ENCODE data around the gene HMG20A. TPM values are rescaled to one million over a fixed set of nuclear protein-coding genes. Genes with fewer than 3 reads are reported as not detected.
"Not testable (repeated sequence)": the region's sequence is repeated elsewhere in the genome, so short reads cannot be mapped to it uniquely, and the experiment has no call there.

The HMG20A gene
- total and polyA plus RNA-seq, 2 donors, result 17.8 to 52.1 TPM

DNA sequence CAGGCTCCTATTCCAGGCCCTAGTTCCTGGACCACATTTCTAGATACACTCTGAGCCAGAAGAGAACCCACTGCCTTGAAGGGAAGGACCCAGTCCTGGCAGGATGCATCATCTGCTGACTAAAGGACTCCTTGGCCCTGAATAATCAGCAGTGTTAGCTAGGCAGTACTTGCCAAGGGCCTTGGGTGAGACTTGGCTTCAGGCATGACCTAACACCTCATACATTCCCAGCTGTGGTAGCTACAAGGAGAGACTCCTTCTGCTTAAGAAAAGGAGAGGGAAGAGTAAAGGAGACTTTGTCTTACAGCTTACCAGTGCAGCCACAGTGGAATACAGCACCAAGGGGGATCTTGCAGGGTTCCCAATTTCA is 27.2 kb upstream of the HMG20A start:
- H3K4me1 ChIP-seq (ENCODE audit: insufficient read depth), result no peaks in the 10 kb centered on the region
- no peak for DNase-seq (ENCODE audit: extremely low spot score)
- no peaks in the 10 kb centered on the region for H3K36me3 ChIP-seq (ENCODE audit: insufficient read depth)
- no peak overlapping the region for H3K4me3 ChIP-seq (ENCODE audit: low read depth, low read length)
- H3K27ac ChIP-seq (ENCODE audit: low read depth), result no peak overlapping the region

DNA sequence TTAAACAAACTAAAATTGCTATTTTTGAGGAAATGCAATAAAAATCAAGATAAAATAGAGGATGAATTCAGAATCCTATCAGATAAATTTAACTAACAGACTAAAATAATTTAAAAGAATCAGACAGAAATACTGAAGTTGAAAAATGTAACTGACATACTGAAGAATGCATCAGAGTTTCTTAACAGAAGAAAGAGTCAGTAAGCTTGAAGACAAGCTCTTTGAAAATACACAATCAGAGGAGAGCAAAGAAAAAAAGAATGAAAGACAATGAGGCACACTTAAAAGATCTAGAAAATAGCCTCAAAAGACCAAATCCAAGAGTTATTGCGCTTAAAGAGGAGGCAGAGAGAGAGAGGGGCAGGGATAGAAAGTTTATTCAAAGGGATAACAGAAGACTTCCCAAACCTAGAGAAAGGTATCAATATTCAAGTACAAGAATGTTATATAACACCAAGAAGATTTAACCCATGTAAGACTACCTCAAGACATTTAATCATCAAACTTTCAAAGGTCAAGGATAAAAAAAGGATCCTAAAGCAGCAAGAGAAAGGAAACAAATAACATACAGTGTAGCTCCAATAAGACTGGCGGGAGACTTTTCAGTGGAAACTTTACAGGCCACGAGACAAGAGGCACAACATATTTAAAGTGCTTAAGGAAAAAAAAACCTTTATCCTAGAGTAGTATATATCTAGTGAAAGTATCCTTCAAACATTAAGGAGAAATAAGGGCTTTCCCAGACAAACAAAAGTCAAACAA is 25.5 kb upstream of the HMG20A start:
- DNase-seq (ENCODE audit: extremely low spot score), result no peak
- Histone ChIP-seq H3K4me3 (ENCODE audit: low read depth, low read length) (no peak overlapping the region), H3K27ac (ENCODE audit: low read depth) (no peak overlapping the region), H3K4me1 (ENCODE audit: insufficient read depth) (no peaks in the 10 kb centered on the region), H3K36me3 (ENCODE audit: insufficient read depth) (no peaks in the 10 kb centered on the region)
- over 99% methylated on average over 3 of the region's 3 CpGs for WGBS

GRCh38 chr15:77396692-77397091 is 24.0 kb upstream of the HMG20A start:
- H3K27ac ChIP-seq (ENCODE audit: low read depth), result no peak overlapping the region
- WGBS, result 100% methylated on average over 1 of the region's 1 CpG
- H3K36me3 ChIP-seq (ENCODE audit: insufficient read depth), result no peaks in the 10 kb centered on the region
- no peak for DNase-seq (ENCODE audit: extremely low spot score)
- no peaks in the 10 kb centered on the region for H3K4me1 ChIP-seq (ENCODE audit: insufficient read depth)
- H3K4me3 ChIP-seq (ENCODE audit: low read depth, low read length), result no peak overlapping the region

DNA sequence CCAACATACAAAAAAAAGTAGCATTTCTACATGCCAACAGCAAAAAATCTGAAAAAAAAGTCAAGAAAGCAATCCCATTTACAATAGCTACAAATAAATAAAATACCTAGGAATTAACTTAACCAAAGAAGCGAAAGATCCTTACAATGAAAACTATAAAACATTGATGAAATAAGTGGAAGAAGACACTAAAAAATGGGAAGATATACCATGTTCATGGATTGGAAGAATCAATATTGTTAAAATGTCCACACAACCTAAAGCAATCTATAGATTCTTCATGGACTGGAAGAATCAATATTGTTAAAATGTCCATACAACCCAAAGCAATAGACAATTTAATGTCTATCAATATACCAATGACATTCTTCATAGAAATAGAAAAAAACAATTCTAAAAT is 21.8 kb upstream of the HMG20A start:
- no peak overlapping the region for H3K27ac ChIP-seq (ENCODE audit: low read depth)
- H3K36me3 ChIP-seq (ENCODE audit: insufficient read depth), result no peaks in the 10 kb centered on the region
- H3K4me1 ChIP-seq (ENCODE audit: insufficient read depth), result no peaks in the 10 kb centered on the region
- H3K4me3 ChIP-seq (ENCODE audit: low read depth, low read length), result no peak overlapping the region
- no peak for DNase-seq (ENCODE audit: extremely low spot score)
- WGBS, result 94% methylated on average over 1 of the region's 1 CpG

GRCh38 chr15:77400258-77400657 is 20.4 kb upstream of the HMG20A start:
- Histone ChIP-seq H3K4me3 (ENCODE audit: low read depth, low read length) (no peak overlapping the region), H3K36me3 (ENCODE audit: insufficient read depth) (no peaks in the 10 kb centered on the region), H3K27ac (ENCODE audit: low read depth) (no peak overlapping the region), H3K4me1 (ENCODE audit: insufficient read depth) (no peaks in the 10 kb centered on the region)
- no peak for DNase-seq (ENCODE audit: extremely low spot score)
- WGBS, result 98% methylated on average over 1 of the region's 1 CpG

DNA sequence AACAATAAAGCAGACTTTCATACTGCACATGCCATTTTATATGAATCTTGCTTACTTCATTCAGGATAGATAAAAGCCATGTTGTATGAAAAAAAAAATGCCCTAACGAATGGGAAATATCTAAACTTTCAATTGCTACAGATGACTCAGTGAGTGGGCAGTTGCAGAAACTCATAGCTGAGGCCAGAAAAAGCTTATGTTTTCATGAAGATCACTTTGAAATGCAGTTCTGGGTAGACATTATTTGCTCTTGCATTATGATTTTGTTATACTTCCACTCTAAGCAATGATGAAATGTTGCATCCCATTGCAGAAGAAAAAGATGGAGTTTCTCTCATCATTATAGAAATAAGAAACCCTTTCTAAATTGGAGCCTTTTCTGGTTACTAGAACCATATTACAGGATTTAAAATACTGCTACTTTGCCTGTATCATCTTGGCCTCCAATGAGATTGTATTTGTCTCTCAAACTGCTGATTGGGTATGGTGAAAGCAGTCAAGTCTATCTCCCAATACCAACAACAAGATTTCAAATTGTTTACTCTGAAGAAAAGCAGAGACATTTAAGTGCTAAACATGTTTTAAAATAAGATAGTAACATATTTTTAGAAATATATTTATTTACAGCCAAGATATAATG is 17.8 kb upstream of the HMG20A start:
- Histone ChIP-seq H3K4me3 (ENCODE audit: low read depth, low read length) (no peak overlapping the region), H3K27ac (ENCODE audit: low read depth) (no peak overlapping the region), H3K36me3 (ENCODE audit: insufficient read depth) (no peaks in the 10 kb centered on the region), H3K4me1 (ENCODE audit: insufficient read depth) (no peaks in the 10 kb centered on the region)
- WGBS, result 8% methylated on average over 1 of the region's 1 CpG
- DNase-seq (ENCODE audit: extremely low spot score), result no peak

DNA sequence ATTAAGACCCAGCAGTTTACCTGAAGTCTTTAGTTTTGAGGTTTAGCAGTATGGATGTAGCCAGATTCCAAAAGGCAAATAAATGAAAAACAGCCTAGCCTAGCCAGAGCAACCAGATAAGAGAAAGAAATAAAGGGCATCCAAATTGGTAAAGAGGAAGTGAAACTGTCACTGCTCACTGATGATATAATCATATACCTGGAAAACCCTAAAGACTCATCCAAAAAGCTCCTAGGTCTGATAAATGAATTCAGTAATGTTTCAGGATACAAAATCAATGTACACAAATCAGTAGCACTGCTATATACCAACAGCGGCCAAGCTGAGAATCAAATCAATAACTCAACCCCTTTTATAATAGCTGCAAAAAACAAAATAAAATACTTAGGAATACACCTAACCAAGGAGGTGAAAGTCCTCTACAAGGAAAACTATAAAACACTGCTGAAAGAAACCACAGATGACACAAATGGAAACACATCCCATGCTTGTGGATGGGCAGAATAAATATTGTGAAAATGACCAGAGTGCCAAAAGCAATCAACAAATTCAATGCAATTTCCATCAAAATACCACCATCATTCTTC is 14.4 kb upstream of the HMG20A start:
- not testable (repeated sequence) for H3K4me3 ChIP-seq (ENCODE audit: low read depth, low read length); H3K27ac ChIP-seq (ENCODE audit: low read depth); H3K36me3 ChIP-seq (ENCODE audit: insufficient read depth); H3K4me1 ChIP-seq (ENCODE audit: insufficient read depth); DNase-seq (ENCODE audit: extremely low spot score)
- WGBS, result 94% methylated on average over 1 of the region's 1 CpG

- Histone ChIP-seq H3K36me3 (ENCODE audit: insufficient read depth) (no peaks in the 10 kb centered on the region), H3K27ac (ENCODE audit: low read depth) (no peak overlapping the region), H3K4me1 (ENCODE audit: insufficient read depth) (no peaks in the 10 kb centered on the region), H3K4me3 (ENCODE audit: low read depth, low read length) (no peak overlapping the region)
- DNase-seq (ENCODE audit: extremely low spot score), result no peak
- WGBS, result 97% methylated on average over 4 of the region's 4 CpGs
Measured at GRCh38 chr15:77406846-77407245, 13.8 kb upstream of the HMG20A start.

GRCh38 chr15:77409259-77410156 is 11.2 kb upstream of the HMG20A start:
- H3K4me1 ChIP-seq (ENCODE audit: insufficient read depth), result no peaks in the 10 kb centered on the region
- no peak overlapping the region for H3K4me3 ChIP-seq (ENCODE audit: low read depth, low read length)
- H3K27ac ChIP-seq (ENCODE audit: low read depth), result no peak overlapping the region
- WGBS, result 75% methylated on average over 4 of the region's 4 CpGs
- H3K36me3 ChIP-seq (ENCODE audit: insufficient read depth), result no peaks in the 10 kb centered on the region
- no peak for DNase-seq (ENCODE audit: extremely low spot score)

GRCh38 chr15:77410157-77410500 is 10.6 kb upstream of the HMG20A start:
- DNase-seq (ENCODE audit: extremely low spot score); H3K4me1 ChIP-seq (ENCODE audit: insufficient read depth); H3K27ac ChIP-seq (ENCODE audit: low read depth); H3K36me3 ChIP-seq (ENCODE audit: insufficient read depth); H3K4me3 ChIP-seq (ENCODE audit: low read depth, low read length): not testable (repeated sequence)
- 92% methylated on average over 7 of the region's 7 CpGs for WGBS

GRCh38 chr15:77410701-77411618 is 9.7 kb upstream of the HMG20A start:
- DNase-seq (ENCODE audit: extremely low spot score), result no peak
- 77% methylated on average over 7 of the region's 7 CpGs for WGBS
- no peaks in the 10 kb centered on the region for H3K4me1 ChIP-seq (ENCODE audit: insufficient read depth)
- no peaks in the 10 kb centered on the region for H3K36me3 ChIP-seq (ENCODE audit: insufficient read depth)
- no peak overlapping the region for H3K27ac ChIP-seq (ENCODE audit: low read depth)
- no peak overlapping the region for H3K4me3 ChIP-seq (ENCODE audit: low read depth, low read length)

- no peaks in the 10 kb centered on the region for H3K36me3 ChIP-seq (ENCODE audit: insufficient read depth)
- H3K27ac ChIP-seq (ENCODE audit: low read depth), result no peak overlapping the region
- 97% methylated on average over 3 of the region's 3 CpGs for WGBS
- no peak for DNase-seq (ENCODE audit: extremely low spot score)
- H3K4me1 ChIP-seq (ENCODE audit: insufficient read depth), result no peaks in the 10 kb centered on the region
- H3K4me3 ChIP-seq (ENCODE audit: low read depth, low read length), result no peak overlapping the region
Measured at GRCh38 chr15:77411619-77411976, 9.1 kb upstream of the HMG20A start.

All from urinary bladder (tissue), 4 donors.